Peyer's patch (tissue), 4 donors: Measurements from ENCODE around the gene DOK5.

Experiments
- POLR2A ChIP-seq, 2 donors: fragments of 450-650 bp; IDR thresholded peaks; one replicate each; pipeline ENCODE4 v1.5.1; 2017; ENCODE audit warnings: antibody characterized with exemption in 2 of 2, mild to moderate bottlenecking in 2 of 2, moderate library complexity in 2 of 2
- TF ChIP-seq, protein P1 (sequence below), 6 experiments: fragments of 450-650 bp in 4 of 6; fragments of 200-600 bp in 2 of 6; sonication (generic) in 1 of 6; IDR thresholded peaks; one replicate each; pipeline ENCODE4 v1.5.1; 2017 to 2019; ENCODE audit warnings: antibody characterized with exemption in 6 of 6, mild to moderate bottlenecking in 3 of 6, moderate library complexity in 1 of 6

DNA sequence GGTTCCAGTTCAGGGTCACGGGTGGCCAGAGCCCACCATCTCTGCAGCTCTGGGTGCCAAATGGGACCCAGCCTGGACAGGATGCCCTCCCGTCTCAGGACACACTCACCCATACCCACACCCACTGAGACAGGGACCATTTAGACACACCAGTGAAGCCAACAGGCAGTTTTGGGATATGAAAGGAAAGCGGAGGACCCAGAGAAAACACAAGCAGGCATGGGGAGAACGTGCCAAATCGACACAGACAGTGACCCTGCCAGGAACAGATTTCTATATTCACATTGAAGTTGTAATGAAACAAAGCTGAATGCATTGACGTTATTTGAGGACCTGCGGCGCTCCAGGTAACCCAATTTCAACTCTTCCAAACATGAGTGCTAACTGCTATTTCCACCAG, 164.5 kb downstream of the DOK5 start:
- TF ChIP-seq, protein P1, sequence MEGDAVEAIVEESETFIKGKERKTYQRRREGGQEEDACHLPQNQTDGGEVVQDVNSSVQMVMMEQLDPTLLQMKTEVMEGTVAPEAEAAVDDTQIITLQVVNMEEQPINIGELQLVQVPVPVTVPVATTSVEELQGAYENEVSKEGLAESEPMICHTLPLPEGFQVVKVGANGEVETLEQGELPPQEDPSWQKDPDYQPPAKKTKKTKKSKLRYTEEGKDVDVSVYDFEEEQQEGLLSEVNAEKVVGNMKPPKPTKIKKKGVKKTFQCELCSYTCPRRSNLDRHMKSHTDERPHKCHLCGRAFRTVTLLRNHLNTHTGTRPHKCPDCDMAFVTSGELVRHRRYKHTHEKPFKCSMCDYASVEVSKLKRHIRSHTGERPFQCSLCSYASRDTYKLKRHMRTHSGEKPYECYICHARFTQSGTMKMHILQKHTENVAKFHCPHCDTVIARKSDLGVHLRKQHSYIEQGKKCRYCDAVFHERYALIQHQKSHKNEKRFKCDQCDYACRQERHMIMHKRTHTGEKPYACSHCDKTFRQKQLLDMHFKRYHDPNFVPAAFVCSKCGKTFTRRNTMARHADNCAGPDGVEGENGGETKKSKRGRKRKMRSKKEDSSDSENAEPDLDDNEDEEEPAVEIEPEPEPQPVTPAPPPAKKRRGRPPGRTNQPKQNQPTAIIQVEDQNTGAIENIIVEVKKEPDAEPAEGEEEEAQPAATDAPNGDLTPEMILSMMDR (IDR thresholded peaks at IDR 0.05) = no peak
- no peak for TF ChIP-seq POLR2A (IDR thresholded peaks at IDR 0.05)
